DND-41 (cell line): ENCODE measurements around the gene MVB12B.

ENCODE experiments used
- ATAC-seq: fragments of 200-7000 bp; cut with Tn5 transposase; 3 replicates; pipeline ENCODE4 v1.9.1; 2021; ENCODE audit warnings: low read depth; ENCODE audit not compliant: insufficient read depth
- DNase-seq: peaks from one replicate; pipeline ENCODE4 v3.0.0-alpha.2; 2020
- H2AFZ ChIP-seq: 2 replicates; pipeline ENCODE4 v1.6.0; 2012; ENCODE audit warnings: low read depth, low read length
- H3K27ac ChIP-seq: 2 replicates; pipeline ENCODE4 v1.5.1; 2012; ENCODE audit warnings: low read length, inconsistent platforms
- H3K27me3 ChIP-seq: fragments of 200-600 bp; sonication (generic); 2 replicates; pipeline ENCODE4 v1.6.0; 2012; ENCODE audit warnings: low read length, mild to moderate bottlenecking, inconsistent platforms; ENCODE audit not compliant: insufficient read depth, poor library complexity
- H3K36me3 ChIP-seq: 2 replicates; pipeline ENCODE4 v1.5.1; 2012; ENCODE audit warnings: low read length, inconsistent platforms; ENCODE audit not compliant: insufficient read depth
- H3K4me1 ChIP-seq: 2 replicates; pipeline ENCODE4 v1.5.1; 2012; ENCODE audit warnings: mild to moderate bottlenecking, low read length; ENCODE audit not compliant: insufficient read depth
- H3K4me2 ChIP-seq: 2 replicates; pipeline ENCODE4 v1.6.0; 2012; ENCODE audit warnings: mild to moderate bottlenecking, moderate library complexity, low read length, inconsistent platforms; ENCODE audit not compliant: insufficient read depth
- H3K4me3 ChIP-seq, 2 experiments: fragments of 200-600 bp in 1 of 2; shearing (Covaris generic) in 1 of 2; 2 replicates each; pipeline ENCODE4 v1.5.1; 2012 to 2016; ENCODE audit warnings: inconsistent platforms in 2 of 2, low read length in 2 of 2, mild to moderate bottlenecking in 2 of 2, low read depth in 1 of 2, moderate library complexity in 1 of 2
- H3K79me2 ChIP-seq: 2 replicates; pipeline ENCODE4 v1.6.0; 2012; ENCODE audit warnings: low read length, inconsistent platforms; ENCODE audit not compliant: insufficient read depth
- H3K9ac ChIP-seq: 2 replicates; pipeline ENCODE4 v1.6.0; 2012; ENCODE audit warnings: low read depth, mild to moderate bottlenecking, inconsistent platforms, low read length, moderate library complexity
- H3K9me3 ChIP-seq: 2 replicates; pipeline ENCODE4 v1.5.1; 2012; ENCODE audit warnings: low read length, moderate library complexity, mild to moderate bottlenecking, inconsistent platforms; ENCODE audit not compliant: insufficient read depth, severe bottlenecking
- H4K20me1 ChIP-seq: 2 replicates; pipeline ENCODE4 v1.6.0; 2012; ENCODE audit warnings: low read length; ENCODE audit not compliant: insufficient read depth
- EZH2 ChIP-seq: IDR thresholded peaks from 3 replicates; pipeline ENCODE4 v1.6.1; 2012; ENCODE audit warnings: borderline replicate concordance, low read depth, mild to moderate bottlenecking, moderate library complexity, low read length, inconsistent platforms; ENCODE audit not compliant: severe bottlenecking
- TF ChIP-seq, protein P1 (sequence below): IDR thresholded peaks from 2 replicates; pipeline ENCODE4 v1.5.1; 2012; ENCODE audit warnings: borderline replicate concordance, low read length, moderate library complexity, mild to moderate bottlenecking; ENCODE audit not compliant: poor library complexity, severe bottlenecking; ENCODE audit errors: extremely low read depth

MVB12B gene

DNA sequence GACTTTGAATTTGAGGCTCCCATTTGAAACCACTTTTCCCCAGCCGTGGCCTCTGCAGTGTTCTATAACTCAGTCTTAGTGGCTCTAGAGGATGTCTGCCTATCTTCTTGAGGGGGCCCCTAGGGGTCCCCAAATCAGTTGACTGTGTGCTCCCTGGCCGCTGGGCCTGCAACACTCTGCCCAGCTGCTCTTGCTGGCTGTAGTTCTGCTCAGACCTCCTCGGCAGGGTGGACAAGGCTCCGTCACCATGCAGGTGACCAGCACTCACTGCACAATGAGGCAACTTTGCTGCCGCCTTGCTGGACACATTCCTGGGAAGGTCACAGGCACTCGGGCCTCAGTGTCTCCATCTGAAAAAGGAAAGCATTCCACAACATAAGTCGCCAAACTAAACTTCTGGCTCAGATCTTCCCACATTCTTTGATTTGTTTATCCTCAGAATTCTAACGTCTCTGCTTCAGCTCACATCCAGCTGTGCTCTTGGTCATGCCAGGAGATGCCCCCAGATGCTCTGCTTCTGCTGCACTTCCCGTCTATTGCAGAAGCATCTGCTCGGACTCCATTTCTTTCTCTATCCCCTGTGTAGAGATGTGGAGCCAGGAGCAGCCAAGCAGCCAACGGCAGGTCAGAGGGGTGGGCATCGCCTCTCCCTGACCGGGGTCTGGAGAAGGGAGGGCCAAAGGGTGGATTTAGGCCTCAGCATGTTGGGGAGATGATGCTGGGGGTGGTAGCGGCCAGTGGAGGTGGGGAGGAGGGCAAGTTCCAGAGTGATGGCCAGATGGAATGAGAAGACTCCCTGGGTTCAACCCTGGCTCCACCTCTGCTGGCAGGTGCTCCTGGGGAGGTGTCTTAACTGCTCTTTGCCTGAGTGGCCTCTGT, 133.6 kb downstream of the MVB12B start:
- Histone ChIP-seq H4K20me1 (no peaks in the 10 kb centered on the region; the same call in 1 of the 2 replicates), H3K36me3 (no peaks in the 10 kb centered on the region), H3K27ac (no peak overlapping the region), H3K4me2 (no peak overlapping the region), H2AFZ (no peak overlapping the region), H3K27me3 (no peaks in the 10 kb centered on the region), H3K4me3 (no peak overlapping the region), H3K79me2 (no peaks in the 10 kb centered on the region), H3K9me3 (no peaks in the 10 kb centered on the region), H3K9ac (no peak overlapping the region), H3K4me1 (no peaks in the 10 kb centered on the region)
- ATAC-seq (no peak), DNase-seq (no peak)
- no peak for TF ChIP-seq EZH2
- TF ChIP-seq, protein P1, sequence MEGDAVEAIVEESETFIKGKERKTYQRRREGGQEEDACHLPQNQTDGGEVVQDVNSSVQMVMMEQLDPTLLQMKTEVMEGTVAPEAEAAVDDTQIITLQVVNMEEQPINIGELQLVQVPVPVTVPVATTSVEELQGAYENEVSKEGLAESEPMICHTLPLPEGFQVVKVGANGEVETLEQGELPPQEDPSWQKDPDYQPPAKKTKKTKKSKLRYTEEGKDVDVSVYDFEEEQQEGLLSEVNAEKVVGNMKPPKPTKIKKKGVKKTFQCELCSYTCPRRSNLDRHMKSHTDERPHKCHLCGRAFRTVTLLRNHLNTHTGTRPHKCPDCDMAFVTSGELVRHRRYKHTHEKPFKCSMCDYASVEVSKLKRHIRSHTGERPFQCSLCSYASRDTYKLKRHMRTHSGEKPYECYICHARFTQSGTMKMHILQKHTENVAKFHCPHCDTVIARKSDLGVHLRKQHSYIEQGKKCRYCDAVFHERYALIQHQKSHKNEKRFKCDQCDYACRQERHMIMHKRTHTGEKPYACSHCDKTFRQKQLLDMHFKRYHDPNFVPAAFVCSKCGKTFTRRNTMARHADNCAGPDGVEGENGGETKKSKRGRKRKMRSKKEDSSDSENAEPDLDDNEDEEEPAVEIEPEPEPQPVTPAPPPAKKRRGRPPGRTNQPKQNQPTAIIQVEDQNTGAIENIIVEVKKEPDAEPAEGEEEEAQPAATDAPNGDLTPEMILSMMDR, result no peak

GRCh38 chr9:126461029-126461428, 134.4 kb downstream of the MVB12B start:
- H3K9ac ChIP-seq, result no peak overlapping the region
- no peaks in the 10 kb centered on the region for H3K36me3 ChIP-seq
- no peak overlapping the region for H3K27ac ChIP-seq
- no peaks in the 10 kb centered on the region for H3K9me3 ChIP-seq
- DNase-seq, result no peak
- H3K4me1 ChIP-seq, result no peaks in the 10 kb centered on the region
- no peak overlapping the region for H2AFZ ChIP-seq
- no peaks in the 10 kb centered on the region for H3K27me3 ChIP-seq
- no peaks in the 10 kb centered on the region; the same call in 1 of the 2 replicates for H4K20me1 ChIP-seq
- no peak overlapping the region for H3K4me2 ChIP-seq
- no peak for ATAC-seq
- no peaks in the 10 kb centered on the region for H3K79me2 ChIP-seq
- H3K4me3 ChIP-seq, result no peak overlapping the region
- TF ChIP-seq, protein P1, result no peak
- TF ChIP-seq EZH2, result no peak

- H3K9ac ChIP-seq, result no peak overlapping the region
- H3K4me1 ChIP-seq, result no peaks in the 10 kb centered on the region
- H3K27me3 ChIP-seq, result no peaks in the 10 kb centered on the region
- ATAC-seq (no peak), DNase-seq (no peak)
- H4K20me1 ChIP-seq, result no peaks in the 10 kb centered on the region; the same call in 1 of the 2 replicates
- no peaks in the 10 kb centered on the region for H3K79me2 ChIP-seq
- no peaks in the 10 kb centered on the region for H3K36me3 ChIP-seq
- H3K4me3 ChIP-seq, result no peak overlapping the region
- TF ChIP-seq EZH2, result no peak
- TF ChIP-seq, protein P1, result no peak
- H3K9me3 ChIP-seq, result no peaks in the 10 kb centered on the region
- H2AFZ ChIP-seq, result no peak overlapping the region
- H3K4me2 ChIP-seq, result no peak overlapping the region
- no peak overlapping the region for H3K27ac ChIP-seq
Measured at GRCh38 chr9:126461608-126462007, 135.0 kb downstream of the MVB12B start.
